NCI-H748 (cell line): ENCODE data around the gene MACF1.
A peak's percentile ranks its signal among the peaks of the same experiment; 100 is the strongest.

Experiments used
- DNase-seq: peaks from one replicate; lab custom pipeline; 2025; ENCODE audit not compliant: unreplicated experiment; lab: John Stamatoyannopoulos, UW

Gene MACF1

GRCh38 chr1:39344394-39345154 is 140.1 kb downstream of the MACF1 start:
- DNase-seq, result peak; percentile 81

- no peak for DNase-seq
These were observed 142.4 kb downstream of the MACF1 start for GRCh38 chr1:39346872-39347271.

- peak; percentile 89 for DNase-seq
These were observed 143.8 kb downstream of the MACF1 start for GRCh38 chr1:39348278-39348677.

GRCh38 chr1:39352881-39353280 is 148.4 kb downstream of the MACF1 start:
- DNase-seq, result no peak

- DNase-seq, result no peak
These were observed 150.1 kb downstream of the MACF1 start for GRCh38 chr1:39354572-39354971.

- no peak for DNase-seq
These were observed 154.0 kb downstream of the MACF1 start for GRCh38 chr1:39358491-39358890.

GRCh38 chr1:39359028-39359570 is 154.6 kb downstream of the MACF1 start:
- no peak for DNase-seq

- DNase-seq, result no peak
These were observed 156.2 kb downstream of the MACF1 start for GRCh38 chr1:39360731-39361130.

- no peak for DNase-seq
These were observed 157.0 kb downstream of the MACF1 start for GRCh38 chr1:39361446-39361845.

- no peak for DNase-seq
These were observed 158.8 kb downstream of the MACF1 start for GRCh38 chr1:39363267-39363666.

GRCh38 chr1:39368045-39368444 is 163.6 kb downstream of the MACF1 start:
- no peak for DNase-seq

GRCh38 chr1:39369565-39369964 is 165.1 kb downstream of the MACF1 start:
- DNase-seq, result no peak

GRCh38 chr1:39370602-39371001 is 166.1 kb downstream of the MACF1 start:
- no peak for DNase-seq

- no peak for DNase-seq
These were observed 167.6 kb downstream of the MACF1 start for GRCh38 chr1:39372105-39372504.

- DNase-seq, result no peak
These were observed 172.2 kb downstream of the MACF1 start for GRCh38 chr1:39376656-39377055.

GRCh38 chr1:39378377-39378776 is 173.9 kb downstream of the MACF1 start:
- DNase-seq, result peak; percentile 91

- DNase-seq, result no peak
These were observed 174.7 kb downstream of the MACF1 start for GRCh38 chr1:39379187-39379586.

GRCh38 chr1:39380036-39380435 is 175.5 kb downstream of the MACF1 start:
- DNase-seq, result no peak

GRCh38 chr1:39381839-39382238 is 177.3 kb downstream of the MACF1 start:
- DNase-seq, result no peak

- DNase-seq, result no peak
These were observed 179.8 kb downstream of the MACF1 start for GRCh38 chr1:39384305-39384704.

- DNase-seq, result no peak
These were observed 180.8 kb downstream of the MACF1 start for GRCh38 chr1:39385067-39385988.

GRCh38 chr1:39386997-39387396 is 182.5 kb downstream of the MACF1 start:
- no peak for DNase-seq
